Endodermal cell (in vitro differentiated cells): ENCODE measurements around the gene TMEM254. TPM values are rescaled to one million over a fixed set of nuclear protein-coding genes. Genes with fewer than 3 reads are reported as not detected.

ENCODE experiments used
- DNase-seq: peaks from one replicate; pipeline ENCODE4 v3.0.0-alpha.2; 2017
- H3K27ac ChIP-seq: 2 replicates; pipeline ENCODE4 v1.5.1; 2013; ENCODE audit warnings: mild to moderate bottlenecking, low read depth, low read length, moderate library complexity
- H3K27me3 ChIP-seq: 2 replicates; pipeline ENCODE4 v1.6.1; 2013; ENCODE audit warnings: mild to moderate bottlenecking, low read length, moderate library complexity; ENCODE audit not compliant: insufficient read depth, control insufficient read depth, poor library complexity, severe bottlenecking
- H3K36me3 ChIP-seq: 2 replicates; pipeline ENCODE4 v1.7.0; 2013; ENCODE audit warnings: mild to moderate bottlenecking, low read length, moderate library complexity; ENCODE audit not compliant: control insufficient read depth, insufficient read depth
- H3K4me1 ChIP-seq: one replicate; pipeline ENCODE4 v1.7.0; 2013; ENCODE audit warnings: low read length; ENCODE audit not compliant: control insufficient read depth, insufficient read depth
- H3K4me3 ChIP-seq: 2 replicates; pipeline ENCODE4 v1.5.1; 2013; ENCODE audit warnings: mild to moderate bottlenecking, low read length, moderate library complexity
- H3K9ac ChIP-seq: 2 replicates; pipeline ENCODE4 v1.6.1; 2013; ENCODE audit warnings: mild to moderate bottlenecking, low read length, moderate library complexity; ENCODE audit not compliant: poor library complexity, severe bottlenecking; ENCODE audit errors: extremely low read depth
- H3K9me3 ChIP-seq: 2 replicates; pipeline ENCODE4 v1.6.1; 2013; ENCODE audit warnings: mild to moderate bottlenecking, low read length, moderate library complexity; ENCODE audit not compliant: control insufficient read depth
- H3K27ac Mint-ChIP-seq: 2 replicates; pipeline ENCODE4 v1.8.0; 2020; ENCODE audit warnings: mixed read lengths
- H3K27me3 Mint-ChIP-seq: 2 replicates; pipeline ENCODE4 v1.8.0; 2021; ENCODE audit warnings: mild to moderate bottlenecking, mixed read lengths; ENCODE audit not compliant: insufficient read depth
- H3K36me3 Mint-ChIP-seq: 2 replicates; pipeline ENCODE4 v1.8.0; 2020; ENCODE audit warnings: low read depth, mixed read lengths
- H3K4me1 Mint-ChIP-seq: 2 replicates; pipeline ENCODE4 v1.8.0; 2020; ENCODE audit warnings: mixed read lengths
- H3K4me3 Mint-ChIP-seq: 2 replicates; pipeline ENCODE4 v1.8.0; 2020; ENCODE audit warnings: mild to moderate bottlenecking, moderate library complexity, mixed read lengths
- H3K9me3 Mint-ChIP-seq: 2 replicates; pipeline ENCODE4 v1.8.0; 2020; ENCODE audit warnings: mild to moderate bottlenecking, mixed read lengths
- WGBS, 2 experiments: methylation state at CpG; one replicate each; pipeline versions ENCODE4 v1.1.5 to v1.1.7; 2013; ENCODE audit warnings: missing lambda C conversion rate in 2 of 2, mixed read lengths in 1 of 2; ENCODE audit not compliant: insufficient coverage in 1 of 2, insufficient read length in 1 of 2; 5-methylcytosine and 5-hydroxymethylcytosine counted together
- total RNA-seq, 2 donors: library from RNA; stranded (reverse); fragmentation: NEBNext Ultra II Directional in 1 of 2; extraction: Animal tissue kit (Norgen Biotek cat#: 25700) in 1 of 2; gene quantifications; 2 replicates in 1 of 2; 3 replicates in 1 of 2; pipeline ENCODE4 v1.2.1, GENCODE V29; 2021
- TF ChIP-seq, protein P1 (sequence below): fragments of 200-600 bp; sonication (generic); conservative IDR thresholded peaks from 2 replicates; pipeline ENCODE4 v1.5.0; 2021; ENCODE audit warnings: antibody characterized with exemption, mild to moderate bottlenecking

The TMEM254 gene
- total RNA-seq, 2 donors from 2014 or later = 31.5 to 31.9 TPM

DNA sequence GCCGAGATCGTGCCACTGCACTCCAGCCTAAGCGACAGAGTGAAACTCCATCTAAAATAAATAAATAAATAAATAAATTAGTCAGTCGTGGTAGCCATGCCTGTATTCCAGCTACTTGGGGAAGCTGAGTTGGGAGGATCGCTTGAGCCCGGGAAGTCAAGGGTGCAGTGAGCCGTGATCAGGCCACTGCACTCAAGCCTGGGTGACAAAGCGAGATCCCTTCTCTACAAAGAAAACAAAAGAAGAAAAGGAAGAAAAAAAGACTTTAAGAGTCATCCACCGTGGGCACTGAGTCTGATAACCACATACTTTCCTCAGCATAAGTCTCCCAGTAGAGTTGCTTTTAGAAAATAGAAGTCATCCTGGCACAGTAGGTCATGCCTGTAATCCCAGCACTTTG, 2.6 kb downstream of the TMEM254 start:
- Mint-ChIP-seq H3K4me3 (no peak overlapping the region), H3K27me3 (no peaks in the 10 kb centered on the region), H3K4me1 (peaks cover 15% of the 10 kb centered on the region), H3K9me3 (no peaks in the 10 kb centered on the region), H3K36me3 (peaks cover 12% of the 10 kb centered on the region), H3K27ac (no peak overlapping the region)
- no peaks in the 10 kb centered on the region for H3K27me3 ChIP-seq
- peaks cover 8% of the 10 kb centered on the region for H3K4me1 ChIP-seq
- no peak for DNase-seq
- 97 to 100% methylated on average over 1 to 8 of the region's 9 CpGs for whole genome bisulfite sequencing, 2 experiments
- no peak overlapping the region for H3K4me3 ChIP-seq
- TF ChIP-seq, protein P1, sequence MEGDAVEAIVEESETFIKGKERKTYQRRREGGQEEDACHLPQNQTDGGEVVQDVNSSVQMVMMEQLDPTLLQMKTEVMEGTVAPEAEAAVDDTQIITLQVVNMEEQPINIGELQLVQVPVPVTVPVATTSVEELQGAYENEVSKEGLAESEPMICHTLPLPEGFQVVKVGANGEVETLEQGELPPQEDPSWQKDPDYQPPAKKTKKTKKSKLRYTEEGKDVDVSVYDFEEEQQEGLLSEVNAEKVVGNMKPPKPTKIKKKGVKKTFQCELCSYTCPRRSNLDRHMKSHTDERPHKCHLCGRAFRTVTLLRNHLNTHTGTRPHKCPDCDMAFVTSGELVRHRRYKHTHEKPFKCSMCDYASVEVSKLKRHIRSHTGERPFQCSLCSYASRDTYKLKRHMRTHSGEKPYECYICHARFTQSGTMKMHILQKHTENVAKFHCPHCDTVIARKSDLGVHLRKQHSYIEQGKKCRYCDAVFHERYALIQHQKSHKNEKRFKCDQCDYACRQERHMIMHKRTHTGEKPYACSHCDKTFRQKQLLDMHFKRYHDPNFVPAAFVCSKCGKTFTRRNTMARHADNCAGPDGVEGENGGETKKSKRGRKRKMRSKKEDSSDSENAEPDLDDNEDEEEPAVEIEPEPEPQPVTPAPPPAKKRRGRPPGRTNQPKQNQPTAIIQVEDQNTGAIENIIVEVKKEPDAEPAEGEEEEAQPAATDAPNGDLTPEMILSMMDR = no peak
- H3K9me3 ChIP-seq = no peaks in the 10 kb centered on the region
- no peak overlapping the region for H3K9ac ChIP-seq
- H3K36me3 ChIP-seq = peaks cover 10% of the 10 kb centered on the region
- no peak overlapping the region for H3K27ac ChIP-seq

DNA sequence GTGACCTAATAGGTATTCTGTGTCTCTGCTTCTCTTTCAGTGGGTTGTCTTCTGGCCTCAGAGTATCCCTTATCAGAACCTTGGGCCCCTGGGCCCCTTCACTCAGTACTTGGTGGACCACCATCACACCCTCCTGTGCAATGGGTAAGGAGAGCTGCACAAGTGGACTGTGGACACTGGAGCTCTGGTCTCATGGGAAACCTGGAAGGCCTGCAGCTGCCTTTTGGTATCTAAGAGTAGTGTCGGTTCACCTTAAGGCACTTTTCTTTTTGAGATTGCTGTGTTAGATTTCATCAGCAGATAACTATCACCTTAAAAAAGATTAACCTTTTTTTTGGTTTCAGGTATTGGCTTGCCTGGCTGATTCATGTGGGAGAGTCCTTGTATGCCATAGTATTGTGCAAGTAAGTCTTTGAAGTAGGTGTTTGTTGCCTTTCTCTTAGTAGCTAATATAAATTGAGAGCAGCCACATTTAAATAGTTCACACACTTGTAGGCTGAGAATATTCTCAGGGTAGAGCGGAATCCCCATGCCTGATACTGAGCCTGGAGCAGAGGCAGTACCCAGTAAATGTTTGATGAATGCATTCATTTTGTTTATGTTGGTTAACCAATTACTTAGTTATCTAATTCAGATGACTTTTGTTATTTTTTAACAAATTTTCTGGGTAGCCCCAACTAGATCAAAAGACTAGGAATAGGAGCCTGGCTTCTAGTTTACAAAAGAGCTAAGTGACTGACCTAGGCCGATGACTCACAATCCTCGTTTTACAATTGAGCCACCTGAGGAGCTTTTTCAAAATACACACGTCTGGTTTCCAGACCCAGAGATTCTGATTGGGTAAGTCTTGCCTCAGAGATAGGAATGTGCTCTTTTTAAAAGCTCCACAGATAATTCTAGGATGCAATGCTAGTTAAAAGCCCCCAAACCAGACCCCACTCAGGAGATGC, 3.6 kb downstream of the TMEM254 start:
- peak; percentile 63 for DNase-seq
- Mint-ChIP-seq H3K27me3 (no peaks in the 10 kb centered on the region), H3K36me3 (peaks cover 11% of the 10 kb centered on the region)

DNA sequence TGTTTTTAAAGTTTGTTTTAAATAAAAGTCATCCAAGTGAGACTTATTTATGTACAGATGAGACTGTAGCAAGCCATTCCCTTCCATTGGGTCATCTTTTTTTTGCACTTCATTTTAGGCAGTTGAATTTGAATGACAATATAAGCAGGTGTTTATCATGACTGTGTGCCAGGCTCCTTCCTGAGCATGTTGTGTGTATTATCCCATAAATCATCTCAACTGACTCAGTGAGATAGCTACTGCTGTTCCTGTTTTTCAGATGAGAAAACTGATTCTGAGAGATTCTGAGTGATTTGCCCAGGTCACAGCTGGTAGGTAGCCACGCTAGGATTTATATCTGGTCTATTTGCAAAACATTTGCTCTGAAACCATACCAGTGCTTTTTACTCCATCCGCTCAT, 11.7 kb downstream of the TMEM254 start:
- Mint-ChIP-seq H3K4me3 (no peak overlapping the region), H3K4me1 (no peaks in the 10 kb centered on the region), H3K9me3 (no peaks in the 10 kb centered on the region), H3K36me3 (peaks cover 7% of the 10 kb centered on the region), H3K27ac (no peak overlapping the region), H3K27me3 (no peaks in the 10 kb centered on the region)
- TF ChIP-seq, protein P1 = no peak
- Histone ChIP-seq H3K9me3 (no peaks in the 10 kb centered on the region), H3K4me3 (no peak overlapping the region), H3K9ac (no peak overlapping the region), H3K27ac (no peak overlapping the region), H3K27me3 (no peaks in the 10 kb centered on the region), H3K4me1 (no peaks in the 10 kb centered on the region), H3K36me3 (peaks cover 10% of the 10 kb centered on the region)
- 94% methylated on average over 2 of the region's 2 CpGs for WGBS, 2 experiments
- DNase-seq = no peak

More for the DNA sequence above, 3.6 kb downstream of the TMEM254 start:
- TF ChIP-seq, protein P1 = no peak
- peak overlapping the region; percentile 47 for H3K9ac ChIP-seq
- H3K9me3 ChIP-seq = no peaks in the 10 kb centered on the region
- H3K4me3 Mint-ChIP-seq = no peak overlapping the region
- H3K27ac Mint-ChIP-seq = peak overlapping the region; percentile 90
- peaks cover 8% of the 10 kb centered on the region for H3K4me1 ChIP-seq
- WGBS, 2 experiments = 58 to 62% methylated on average over 3 to 4 of the region's 5 CpGs
- no peaks in the 10 kb centered on the region for H3K27me3 ChIP-seq
- no peak overlapping the region for H3K27ac ChIP-seq
- peaks cover 15% of the 10 kb centered on the region for H3K4me1 Mint-ChIP-seq
- no peak overlapping the region for H3K4me3 ChIP-seq
- peaks cover 10% of the 10 kb centered on the region for H3K36me3 ChIP-seq
- no peaks in the 10 kb centered on the region for H3K9me3 Mint-ChIP-seq
